ENCODE measurements around the gene MATN1.
A peak's percentile ranks its signal among the peaks of the same experiment; 100 is the strongest.

Gene MATN1

GRCh38 chr1:30715216-30715615 lies 8.2 kb downstream of the MATN1 start:
- DNase-seq: peak; percentile 62

- DNase-seq: no peak
Measured at GRCh38 chr1:30714536-30715090, 8.8 kb downstream of the MATN1 start.

- DNase-seq: no peak
Measured at GRCh38 chr1:30714025-30714424, 9.4 kb downstream of the MATN1 start.

- DNase-seq: no peak
Measured at GRCh38 chr1:30713311-30713710, 10.1 kb downstream of the MATN1 start.

- DNase-seq: no peak
Measured at GRCh38 chr1:30712583-30712982, 10.8 kb downstream of the MATN1 start.

GRCh38 chr1:30710407-30710806 lies 13.0 kb downstream of the MATN1 start:
- no peak for DNase-seq

- no peak for DNase-seq
Measured at GRCh38 chr1:30708361-30708728, 15.0 kb downstream of the MATN1 start.

GRCh38 chr1:30707412-30708360 lies 15.7 kb downstream of the MATN1 start:
- peak; percentile 70 for DNase-seq

GRCh38 chr1:30706528-30706927 lies 16.9 kb downstream of the MATN1 start:
- DNase-seq: no peak

GRCh38 chr1:30705698-30706097 lies 17.7 kb downstream of the MATN1 start:
- DNase-seq: no peak

- no peak for DNase-seq
Measured at GRCh38 chr1:30704765-30705509, 18.4 kb downstream of the MATN1 start.

DNA sequence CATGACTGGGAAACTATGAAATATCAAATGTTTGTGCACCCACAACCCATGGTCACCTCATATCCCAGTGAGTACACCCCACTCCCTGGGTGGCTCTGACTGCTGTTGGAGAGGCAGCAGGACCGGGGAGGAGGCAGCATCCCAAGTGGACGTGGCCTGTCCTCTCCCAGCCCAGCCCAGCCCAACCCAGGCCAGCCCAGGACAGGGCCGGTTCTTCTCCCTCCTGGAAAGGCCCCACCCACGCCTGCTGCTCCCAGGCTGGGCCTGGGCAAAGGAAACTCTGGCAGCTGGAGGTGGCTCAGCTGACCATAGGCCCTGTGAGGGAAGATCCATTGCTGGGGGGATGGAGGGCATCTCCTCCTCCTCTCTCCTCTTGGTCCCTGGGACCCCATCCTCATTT lies 19.1 kb downstream of the MATN1 start:
- no peak for DNase-seq

- no peak for DNase-seq
Measured at GRCh38 chr1:30702823-30703222, 20.6 kb downstream of the MATN1 start.

DNA sequence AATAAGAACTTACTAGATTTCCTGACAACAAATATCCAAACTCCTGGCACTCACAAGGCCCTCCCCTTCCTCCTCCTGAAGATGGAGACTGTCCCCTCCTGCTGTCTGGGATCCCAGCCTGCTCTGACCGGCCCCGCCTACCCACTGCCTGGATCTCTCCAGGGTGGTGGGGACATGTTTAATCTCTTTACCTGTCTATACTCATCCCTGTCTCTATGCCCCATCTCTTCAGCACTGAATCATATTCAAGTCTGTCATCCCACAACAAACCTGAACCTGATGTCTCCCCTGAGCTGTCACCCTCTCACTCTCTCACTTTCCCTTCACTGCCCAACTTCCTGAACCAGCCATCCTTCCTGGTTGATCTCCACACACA lies 22.1 kb downstream of the MATN1 start:
- no peak for DNase-seq

GRCh38 chr1:30700528-30701257 lies 22.7 kb downstream of the MATN1 start:
- DNase-seq: no peak

DNA sequence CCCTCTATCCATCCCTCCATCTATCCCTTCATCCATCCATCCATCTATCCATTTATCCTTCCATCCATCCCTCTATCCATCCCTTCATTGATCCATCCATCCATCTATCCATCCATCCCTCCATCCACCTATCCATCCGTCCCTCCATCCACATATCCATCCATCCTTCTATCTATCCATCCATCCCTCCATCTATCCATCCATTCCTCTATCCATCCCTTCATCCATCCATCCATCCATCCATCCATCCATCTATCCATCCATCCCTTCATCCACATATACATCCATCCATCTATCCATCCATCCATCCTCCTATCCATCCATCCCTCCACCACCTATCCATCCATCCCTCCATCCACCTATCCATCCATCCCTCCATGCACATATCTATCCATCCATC lies 23.6 kb downstream of the MATN1 start:
- DNase-seq: no peak

DNA sequence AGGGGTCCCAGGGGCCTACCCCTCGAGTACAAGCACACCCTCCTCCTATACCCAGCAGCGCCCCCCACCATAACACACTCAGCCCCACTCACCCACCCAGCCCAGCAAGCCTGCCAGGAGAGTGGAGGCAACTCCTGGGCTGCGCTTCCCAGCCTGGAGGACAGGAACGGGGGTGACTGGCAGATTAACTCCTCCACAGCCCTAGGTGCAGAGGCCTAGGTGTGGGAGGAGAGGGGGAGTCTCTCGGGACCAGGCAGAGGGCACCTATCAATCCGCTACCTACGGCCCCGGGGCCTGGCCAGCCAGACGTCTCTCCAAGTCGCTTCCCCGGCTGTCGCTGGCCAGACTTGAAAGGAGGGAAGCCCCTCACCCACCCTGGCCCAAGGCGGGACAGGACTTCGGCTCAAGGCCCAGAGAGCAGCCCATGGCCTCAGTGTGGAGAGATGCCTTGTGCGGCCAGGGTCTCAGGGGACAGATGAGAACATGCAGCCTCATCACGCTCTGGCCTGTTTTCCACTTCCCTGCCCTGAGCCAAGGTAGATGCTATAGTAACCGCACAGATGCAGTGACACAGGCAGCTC lies 24.9 kb downstream of the MATN1 start:
- DNase-seq: no peak

DNA sequence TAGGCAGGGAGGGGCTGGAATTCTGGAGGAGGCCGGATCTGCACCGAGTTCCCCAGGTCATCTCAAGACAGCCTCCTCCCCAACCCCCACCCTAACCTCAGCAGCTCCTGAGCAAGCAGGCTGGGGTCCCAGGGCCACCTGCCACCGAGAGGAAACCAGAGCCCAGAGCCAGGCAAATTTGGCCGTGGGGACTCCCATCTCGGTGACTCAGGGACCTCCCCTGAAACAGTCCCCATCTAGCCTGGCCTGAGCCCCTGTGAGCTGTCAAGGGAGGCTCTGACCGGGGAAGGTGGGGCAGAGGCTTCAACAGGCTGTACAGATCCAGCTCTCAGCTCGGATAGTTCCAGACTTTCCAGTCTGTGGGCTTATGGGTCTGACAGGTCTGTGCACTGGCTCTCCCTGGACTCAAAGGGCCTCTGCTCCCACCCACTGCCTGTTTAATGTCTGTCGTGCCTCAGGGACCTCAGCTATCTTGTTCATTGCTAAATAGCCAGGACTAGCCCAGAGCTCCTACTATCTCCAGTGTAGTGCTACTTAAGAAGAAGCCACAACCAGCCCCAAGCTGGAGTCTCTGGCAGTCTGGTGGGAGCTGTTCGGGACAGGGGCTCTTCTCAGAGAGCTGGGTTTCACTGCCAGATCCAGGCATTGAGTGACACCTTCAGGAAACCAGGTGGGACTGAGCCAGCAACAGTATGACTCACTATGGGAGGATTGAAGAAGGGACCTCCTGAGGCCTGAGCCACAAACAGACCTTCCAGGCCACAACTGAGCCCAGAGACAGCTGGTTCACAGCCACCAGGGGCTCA lies 25.6 kb downstream of the MATN1 start:
- no peak for DNase-seq

DNA sequence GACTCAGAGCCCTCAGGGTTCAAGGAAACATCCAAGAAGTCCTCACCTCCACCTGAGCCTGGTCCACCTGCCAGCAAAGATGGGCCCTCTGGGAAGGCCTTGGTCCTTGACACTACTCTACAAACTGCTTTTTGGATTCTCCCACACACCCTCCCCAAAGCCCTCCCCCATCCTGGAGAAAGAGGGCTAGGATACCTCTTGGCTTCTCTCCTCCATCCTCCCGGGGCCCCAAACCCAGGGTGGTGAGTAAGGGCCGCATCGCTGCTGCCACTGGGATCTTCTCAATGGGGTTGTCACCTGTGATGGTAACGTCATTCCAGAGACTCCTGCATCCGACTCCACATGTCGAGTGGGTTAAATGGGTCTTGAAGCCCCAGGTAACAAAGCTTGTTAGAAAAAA lies 26.6 kb downstream of the MATN1 start:
- no peak for DNase-seq

DNA sequence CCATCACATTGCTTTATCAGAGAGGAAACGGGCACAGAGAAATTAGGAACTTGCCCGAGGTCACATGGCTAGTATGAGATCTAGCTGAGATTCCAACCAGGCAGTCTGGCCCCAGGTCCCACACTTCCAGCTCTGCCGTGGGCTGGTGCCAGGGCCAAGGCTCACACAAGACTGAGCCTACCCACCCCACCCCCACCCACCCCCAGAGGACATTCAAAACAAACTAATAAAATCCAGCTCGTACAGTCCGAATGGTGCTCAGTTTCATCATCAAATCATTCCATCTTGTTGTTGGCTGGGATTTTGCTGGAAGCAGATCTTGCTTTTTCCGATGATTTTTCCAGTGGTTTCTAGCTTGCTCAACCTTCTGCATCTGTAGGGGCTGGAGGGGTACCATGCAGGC lies 27.9 kb downstream of the MATN1 start:
- no peak for DNase-seq

DNA sequence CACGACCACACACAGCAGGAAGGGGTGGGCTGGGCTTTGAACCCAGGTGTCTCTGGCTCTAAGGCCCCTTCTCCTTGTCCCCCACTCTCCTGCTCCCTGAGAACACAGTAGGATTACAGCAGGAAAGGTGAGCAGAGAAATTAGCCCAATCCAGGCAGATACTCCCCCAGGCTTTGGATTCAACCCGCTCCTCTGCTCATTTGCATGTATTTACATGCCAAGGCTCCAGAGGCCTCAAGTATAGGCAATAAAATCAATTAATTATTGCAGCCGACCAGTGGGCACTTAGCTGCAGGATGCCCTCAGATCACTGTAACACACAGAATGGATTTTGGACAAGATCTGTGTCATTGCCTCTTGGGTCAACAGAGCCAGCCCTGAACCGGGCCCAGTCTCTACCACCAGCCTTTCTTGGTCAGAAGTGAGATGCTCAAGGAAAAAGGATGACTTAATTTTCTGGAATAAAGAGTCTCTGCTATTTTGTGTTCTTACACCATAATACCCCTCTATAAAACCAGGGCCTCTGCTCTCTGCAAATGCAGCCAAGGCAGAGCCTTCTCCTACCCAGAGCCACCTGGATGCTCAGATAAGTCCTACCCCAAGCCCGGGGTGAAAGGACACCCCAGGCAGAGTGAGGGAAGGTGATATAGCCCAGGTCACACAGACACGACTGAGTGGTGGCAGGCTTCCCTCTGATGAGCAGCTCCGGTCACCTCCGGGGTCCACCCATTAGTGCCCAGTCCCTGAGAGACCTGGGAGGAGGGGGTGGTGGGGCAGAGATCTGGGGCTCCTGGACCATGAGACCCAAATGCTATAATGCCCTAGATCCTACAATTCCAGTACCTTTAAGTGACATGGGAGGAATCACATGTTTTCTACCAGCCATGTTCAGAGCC lies 28.9 kb downstream of the MATN1 start:
- no peak for DNase-seq
